ENCODE data around the gene TXNL1.
"Not testable (repeated sequence)": the region's sequence is repeated elsewhere in the genome, so short reads cannot be mapped to it uniquely, and the experiment has no call there.

TXNL1 gene

GRCh38 chr18:56575819-56576663 lies 62.4 kb downstream of the TXNL1 start:
- H3K4me1 ChIP-seq = no peaks in the 10 kb centered on the region
- no peaks in the 10 kb centered on the region for H3K36me3 ChIP-seq
- H3K9me3 ChIP-seq = peaks cover 22% of the 10 kb centered on the region
- no peaks in the 10 kb centered on the region for H4K20me1 ChIP-seq
- no peak overlapping the region for H3K9ac ChIP-seq
- H3K4me3 ChIP-seq = no peak overlapping the region
- no peak for TF ChIP-seq Cebpa-rat (IDR thresholded peaks at IDR 0.05)
- H3K4me2 ChIP-seq = no peak overlapping the region
- no peaks in the 10 kb centered on the region for H3K27me3 ChIP-seq
- H3K27ac ChIP-seq = no peak overlapping the region

- Histone ChIP-seq H3K4me1 (no peaks in the 10 kb centered on the region), H3K27ac (no peak overlapping the region), H4K20me1 (no peaks in the 10 kb centered on the region), H3K36me3 (no peaks in the 10 kb centered on the region), H3K27me3 (no peaks in the 10 kb centered on the region), H3K9ac (no peak overlapping the region), H3K9me3 (peaks cover 19% of the 10 kb centered on the region), H3K4me3 (no peak overlapping the region), H3K4me2 (no peak overlapping the region)
- no peak for TF ChIP-seq Cebpa-rat (IDR thresholded peaks at IDR 0.05)
Measured at GRCh38 chr18:56574861-56575260, 63.5 kb downstream of the TXNL1 start.

- not testable (repeated sequence) for H3K9ac ChIP-seq, H3K27ac ChIP-seq, H3K4me3 ChIP-seq, H3K27me3 ChIP-seq, H3K4me2 ChIP-seq, H3K4me1 ChIP-seq, H4K20me1 ChIP-seq, H3K36me3 ChIP-seq
- H3K9me3 ChIP-seq = peaks cover 19% of the 10 kb centered on the region
Measured at GRCh38 chr18:56572267-56572666, 66.1 kb downstream of the TXNL1 start.

- Histone ChIP-seq H3K9ac (no peak overlapping the region), H3K27ac (no peak overlapping the region), H3K4me3 (no peak overlapping the region), H3K4me1 (no peaks in the 10 kb centered on the region), H4K20me1 (no peaks in the 10 kb centered on the region), H3K36me3 (no peaks in the 10 kb centered on the region), H3K4me2 (no peak overlapping the region), H3K27me3 (no peaks in the 10 kb centered on the region), H3K9me3 (peaks cover 19% of the 10 kb centered on the region)
- no peak for TF ChIP-seq Cebpa-rat (IDR thresholded peaks at IDR 0.05)
Measured at GRCh38 chr18:56570978-56571377, 67.4 kb downstream of the TXNL1 start.

GRCh38 chr18:56569416-56569815 lies 69.0 kb downstream of the TXNL1 start:
- no peaks in the 10 kb centered on the region for H3K27me3 ChIP-seq
- H3K36me3 ChIP-seq = no peaks in the 10 kb centered on the region
- peaks cover 19% of the 10 kb centered on the region for H3K9me3 ChIP-seq
- no peak overlapping the region for H3K4me3 ChIP-seq
- no peak for TF ChIP-seq Cebpa-rat (IDR thresholded peaks at IDR 0.05)
- H3K27ac ChIP-seq = no peak overlapping the region
- H3K4me1 ChIP-seq = no peaks in the 10 kb centered on the region
- H3K4me2 ChIP-seq = no peak overlapping the region
- no peak overlapping the region for H3K9ac ChIP-seq
- no peaks in the 10 kb centered on the region for H4K20me1 ChIP-seq

GRCh38 chr18:56568986-56569385 lies 69.4 kb downstream of the TXNL1 start:
- Histone ChIP-seq H3K4me2 (no peak overlapping the region), H3K27ac (no peak overlapping the region), H3K9me3 (peaks cover 19% of the 10 kb centered on the region), H3K27me3 (no peaks in the 10 kb centered on the region), H3K4me3 (no peak overlapping the region), H3K36me3 (no peaks in the 10 kb centered on the region), H4K20me1 (no peaks in the 10 kb centered on the region), H3K4me1 (no peaks in the 10 kb centered on the region), H3K9ac (no peak overlapping the region)
- TF ChIP-seq Cebpa-rat (IDR thresholded peaks at IDR 0.05) = no peak

- Histone ChIP-seq H3K36me3 (no peaks in the 10 kb centered on the region), H3K4me2 (no peak overlapping the region), H3K4me1 (peaks cover 5% of the 10 kb centered on the region; the same call in 1 of the 2 replicates), H3K27me3 (no peaks in the 10 kb centered on the region), H3K9me3 (no peaks in the 10 kb centered on the region), H3K4me3 (no peak overlapping the region), H3K9ac (no peak overlapping the region), H4K20me1 (no peaks in the 10 kb centered on the region), H3K27ac (no peak overlapping the region)
- TF ChIP-seq Cebpa-rat (IDR thresholded peaks at IDR 0.05) = no peak
Measured at GRCh38 chr18:56565551-56566345, 72.6 kb downstream of the TXNL1 start.

GRCh38 chr18:56565046-56565445 lies 73.3 kb downstream of the TXNL1 start:
- no peak overlapping the region for H3K27ac ChIP-seq
- no peak overlapping the region for H3K4me3 ChIP-seq
- H3K4me1 ChIP-seq = peaks cover 6% of the 10 kb centered on the region; the same call in 1 of the 2 replicates

GRCh38 chr18:56563568-56563967 lies 74.8 kb downstream of the TXNL1 start:
- Histone ChIP-seq H3K4me2 (no peak overlapping the region), H3K36me3 (no peaks in the 10 kb centered on the region), H3K4me1 (peaks cover 16% of the 10 kb centered on the region; the same call in 1 of the 2 replicates), H3K9me3 (no peaks in the 10 kb centered on the region), H4K20me1 (no peaks in the 10 kb centered on the region), H3K27me3 (no peaks in the 10 kb centered on the region), H3K4me3 (no peak overlapping the region), H3K27ac (no peak overlapping the region), H3K9ac (no peak overlapping the region)
- TF ChIP-seq Cebpa-rat (IDR thresholded peaks at IDR 0.05) = no peak

More at GRCh38 chr18:56565046-56565445, 73.3 kb downstream of the TXNL1 start:
- Histone ChIP-seq H3K9me3 (no peaks in the 10 kb centered on the region), H3K4me2 (no peak overlapping the region), H3K9ac (no peak overlapping the region), H3K36me3 (no peaks in the 10 kb centered on the region), H3K27me3 (no peaks in the 10 kb centered on the region), H4K20me1 (no peaks in the 10 kb centered on the region)
- no peak for TF ChIP-seq Cebpa-rat (IDR thresholded peaks at IDR 0.05)

GRCh38 chr18:56562479-56562878 lies 75.9 kb downstream of the TXNL1 start:
- no peaks in the 10 kb centered on the region for H3K36me3 ChIP-seq
- H3K9me3 ChIP-seq = no peaks in the 10 kb centered on the region
- no peak for TF ChIP-seq Cebpa-rat (IDR thresholded peaks at IDR 0.05)

More at GRCh38 chr18:56562479-56562878, 75.9 kb downstream of the TXNL1 start:
- Histone ChIP-seq H4K20me1 (no peaks in the 10 kb centered on the region), H3K27ac (no peak overlapping the region), H3K4me2 (no peak overlapping the region), H3K4me3 (no peak overlapping the region), H3K27me3 (no peaks in the 10 kb centered on the region), H3K9ac (no peak overlapping the region), H3K4me1 (peaks cover 16% of the 10 kb centered on the region; the same call in 1 of the 2 replicates)

Measured in BLaER1 (cell line).